HepG2 (cell line): ENCODE measurements around the gene TLE1. TPM values are rescaled to one million over a fixed set of nuclear protein-coding genes. Genes with fewer than 3 reads are reported as not detected.

Experiments
- DNMT1 ChIP-seq: sonication (generic); formaldehyde crosslinking; IDR thresholded peaks from 2 replicates; pipeline ENCODE4 v1.5.1; 2020; ENCODE audit warnings: mild to moderate bottlenecking, missing genetic modification reagents
- HDAC1 ChIP-seq: sonication (generic); formaldehyde crosslinking; IDR thresholded peaks from 2 replicates; pipeline ENCODE4 v1.5.1; 2020; ENCODE audit warnings: mild to moderate bottlenecking, missing genetic modification reagents
- KAT2B ChIP-seq: fragments of 150-350 bp; IDR thresholded peaks from 2 replicates; pipeline ENCODE4 v1.6.1; 2014; ENCODE audit warnings: low read depth, low read length, borderline replicate concordance
- KDM3A ChIP-seq: IDR thresholded peaks from 2 replicates; pipeline ENCODE4 v1.6.1; 2018; ENCODE audit warnings: low read depth, missing compliant biosample characterization
- KDM4B ChIP-seq: sonication (generic); formaldehyde crosslinking; IDR thresholded peaks from 2 replicates; pipeline ENCODE4 v1.4.0; 2020; ENCODE audit warnings: missing genetic modification reagents
- MTA1 ChIP-seq: sonication (generic); formaldehyde crosslinking; IDR thresholded peaks from 2 replicates; pipeline ENCODE4 v1.4.0; 2020; ENCODE audit warnings: missing genetic modification reagents, mild to moderate bottlenecking, borderline replicate concordance
- MTF1 ChIP-seq: sonication (generic); formaldehyde crosslinking; IDR thresholded peaks from 2 replicates; pipeline ENCODE4 v1.5.0; 2020; ENCODE audit warnings: missing genetic modification reagents
- NCOA1 ChIP-seq: sonication (generic); formaldehyde crosslinking; IDR thresholded peaks from 2 replicates; pipeline ENCODE4 v1.9.0; 2021; ENCODE audit warnings: missing genetic modification reagents
- NFIC ChIP-seq: IDR thresholded peaks from 2 replicates; pipeline ENCODE4 v1.6.1; 2012; ENCODE audit warnings: mild to moderate bottlenecking, low read length, inconsistent platforms
- RARG ChIP-seq: sonication (generic); formaldehyde crosslinking; IDR thresholded peaks from 2 replicates; pipeline ENCODE4 v1.4.0; 2020; ENCODE audit warnings: low read depth, mild to moderate bottlenecking, missing genetic modification reagents
- SMARCC2 ChIP-seq: fragments of 450-650 bp; IDR thresholded peaks from 2 replicates; pipeline ENCODE4 v1.6.1; 2017; ENCODE audit warnings: antibody characterized with exemption, mild to moderate bottlenecking
- SNAI1 ChIP-seq: sonication (generic); formaldehyde crosslinking; IDR thresholded peaks from 2 replicates; pipeline ENCODE4 v1.5.0; 2020; ENCODE audit warnings: mild to moderate bottlenecking, missing genetic modification reagents, borderline replicate concordance
- SP4 ChIP-seq: sonication (generic); formaldehyde crosslinking; IDR thresholded peaks from 2 replicates; pipeline ENCODE4 v1.8.1; 2023; ENCODE audit warnings: mild to moderate bottlenecking, missing genetic modification reagents
- SRF ChIP-seq: IDR thresholded peaks from 2 replicates; pipeline ENCODE4 v1.6.1; 2011; ENCODE audit warnings: mild to moderate bottlenecking, low read depth, low read length, moderate library complexity
- STAT5B ChIP-seq: sonication (generic); formaldehyde crosslinking; IDR thresholded peaks from 2 replicates; pipeline ENCODE4 v1.4.0; 2020; ENCODE audit warnings: missing genetic modification reagents
- YY1 ChIP-seq: IDR thresholded peaks from 2 replicates; pipeline ENCODE4 v1.6.1; 2011; ENCODE audit warnings: low read length, low read depth, moderate library complexity, mild to moderate bottlenecking; ENCODE audit not compliant: insufficient read depth, insufficient replicate concordance
- ZBTB21 ChIP-seq: sonication (generic); formaldehyde crosslinking; IDR thresholded peaks from 2 replicates; pipeline ENCODE4 v1.4.0; 2020; ENCODE audit warnings: missing genetic modification reagents
- ZNF501 ChIP-seq: sonication (generic); formaldehyde crosslinking; IDR thresholded peaks from 2 replicates; pipeline ENCODE4 v1.5.1; 2020; ENCODE audit warnings: mild to moderate bottlenecking, moderate library complexity, missing genetic modification reagents
- ZNF891 ChIP-seq: sonication (generic); formaldehyde crosslinking; IDR thresholded peaks from 2 replicates; pipeline ENCODE4 v1.5.0; 2020; ENCODE audit warnings: mild to moderate bottlenecking, missing genetic modification reagents
- polyA plus RNA-seq, 8 experiments: library from polyadenylated mRNA; depleted of rRNA in 3 of 8; stranded (reverse) in 7 of 8; unstranded in 1 of 8; fragments of >200 nt; fragmentation: Illumina TruSeq in 4 of 8; extraction: Trizol in 4 of 8; gene quantifications; 2 replicates each; pipeline versions ENCODE4 v1.2.1 to v1.2.3, GENCODE V29; 2011 to 2016; ENCODE audit warnings: low read depth in 4 of 8, missing spikeins in 1 of 8, mixed read lengths in 1 of 8; ENCODE audit not compliant: insufficient read depth in 1 of 8
- total RNA-seq, 5 experiments: library from RNA; depleted of rRNA; stranded (reverse); fragments of >200 nt; fragmentation: Illumina TruSeq; extraction: Trizol; gene quantifications; 2 replicates each; pipeline ENCODE4 v1.2.3, GENCODE V29; 2016; ENCODE audit warnings: low read depth in 1 of 5
- TF ChIP-seq, protein P1 (sequence below): IDR thresholded peaks from 2 replicates; pipeline ENCODE4 v1.6.1; 2012; ENCODE audit warnings: low read depth, low read length, improper control_type of control experiment
- TF ChIP-seq, protein P2 (sequence below): sonication (generic); formaldehyde crosslinking; IDR thresholded peaks from 2 replicates; pipeline ENCODE4 v1.4.0; 2020; ENCODE audit warnings: missing genetic modification reagents, borderline replicate concordance
- TF ChIP-seq, protein P3 (sequence below), 2 experiments: fragments of 450-650 bp in 1 of 2; sonication (generic) in 1 of 2; formaldehyde crosslinking; IDR thresholded peaks; 2 replicates each; pipeline versions ENCODE4 v1.5.0 to v1.8.0; 2020 to 2022; ENCODE audit warnings: mild to moderate bottlenecking in 1 of 2, missing genetic modification reagents in 1 of 2
- TF ChIP-seq, protein P4 (sequence below), 2 experiments: sonication (generic) in 1 of 2; formaldehyde crosslinking in 1 of 2; IDR thresholded peaks; 2 replicates each; pipeline versions ENCODE4 v1.4.0 to v1.6.1; 2018 to 2020; ENCODE audit warnings: missing genetic modification reagents in 2 of 2, borderline replicate concordance in 1 of 2, low read depth in 1 of 2, mild to moderate bottlenecking in 1 of 2, missing biosample characterization in 1 of 2

TLE1 gene
- total and polyA plus RNA-seq, 2 of the 13 experiments (the other 11 are each of a cell fraction or from before 2014, with no cell fraction given) = 35.9 to 109 TPM

DNA sequence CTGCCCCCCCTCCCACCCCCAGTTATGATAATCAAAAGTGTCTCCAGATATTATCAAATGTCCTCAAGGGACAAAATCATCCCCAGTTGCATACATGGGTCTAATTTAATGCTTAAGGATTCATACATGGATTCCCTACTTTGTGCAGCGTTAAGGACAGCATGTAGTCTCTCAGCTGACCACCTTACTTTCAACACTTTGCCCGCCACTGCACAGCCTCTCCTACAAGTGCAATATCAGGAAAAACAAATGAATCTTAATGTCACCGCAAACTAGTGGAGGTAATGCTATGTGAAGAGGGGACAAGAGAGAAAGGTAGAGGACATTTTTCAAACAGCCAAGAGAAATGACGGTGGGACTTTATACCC, 78.6 kb downstream of the TLE1 start (continued):
- 0 out of 2 replicates have a peak, but pooled peaks have one; percentile 1 for TF ChIP-seq SNAI1 (CRISPR knock-in tag)
- TF ChIP-seq YY1 = no peak
- TF ChIP-seq, protein P1, sequence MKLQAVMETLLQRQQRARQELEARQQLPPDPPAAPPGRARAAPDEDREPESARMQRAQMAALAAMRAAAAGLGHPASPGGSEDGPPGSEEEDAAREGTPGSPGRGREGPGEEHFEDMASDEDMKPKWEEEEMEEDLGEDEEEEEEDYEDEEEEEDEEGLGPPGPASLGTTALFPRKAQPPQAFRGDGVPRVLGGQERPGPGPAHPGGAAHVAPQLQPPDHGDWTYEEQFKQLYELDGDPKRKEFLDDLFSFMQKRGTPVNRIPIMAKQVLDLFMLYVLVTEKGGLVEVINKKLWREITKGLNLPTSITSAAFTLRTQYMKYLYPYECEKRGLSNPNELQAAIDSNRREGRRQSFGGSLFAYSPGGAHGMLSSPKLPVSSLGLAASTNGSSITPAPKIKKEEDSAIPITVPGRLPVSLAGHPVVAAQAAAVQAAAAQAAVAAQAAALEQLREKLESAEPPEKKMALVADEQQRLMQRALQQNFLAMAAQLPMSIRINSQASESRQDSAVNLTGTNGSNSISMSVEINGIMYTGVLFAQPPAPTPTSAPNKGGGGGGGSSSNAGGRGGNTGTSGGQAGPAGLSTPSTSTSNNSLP = 0 out of 2 replicates have a peak, but pooled peaks have one; percentile 3
- TF ChIP-seq SRF = no peak
- 0 out of 2 replicates have a peak, but pooled peaks have one; percentile 7 for TF ChIP-seq KDM3A (CRISPR knock-in tag)
- no peak for TF ChIP-seq ZBTB21 (CRISPR knock-in tag)
- no peak for TF ChIP-seq SMARCC2
- TF ChIP-seq STAT5B = no peak
- no peak for TF ChIP-seq MTA1
- no peak for TF ChIP-seq SP4 (CRISPR knock-in tag)
- no peak for TF ChIP-seq ZNF891 (CRISPR knock-in tag)
- no peak for TF ChIP-seq RARG (CRISPR knock-in tag)
- no peak for TF ChIP-seq HDAC1 (CRISPR knock-in tag)
- no peak for TF ChIP-seq DNMT1 (CRISPR knock-in tag)
- TF ChIP-seq NFIC = peak; percentile 37; the same call in 1 of the 2 replicates
- TF ChIP-seq, protein P2, sequence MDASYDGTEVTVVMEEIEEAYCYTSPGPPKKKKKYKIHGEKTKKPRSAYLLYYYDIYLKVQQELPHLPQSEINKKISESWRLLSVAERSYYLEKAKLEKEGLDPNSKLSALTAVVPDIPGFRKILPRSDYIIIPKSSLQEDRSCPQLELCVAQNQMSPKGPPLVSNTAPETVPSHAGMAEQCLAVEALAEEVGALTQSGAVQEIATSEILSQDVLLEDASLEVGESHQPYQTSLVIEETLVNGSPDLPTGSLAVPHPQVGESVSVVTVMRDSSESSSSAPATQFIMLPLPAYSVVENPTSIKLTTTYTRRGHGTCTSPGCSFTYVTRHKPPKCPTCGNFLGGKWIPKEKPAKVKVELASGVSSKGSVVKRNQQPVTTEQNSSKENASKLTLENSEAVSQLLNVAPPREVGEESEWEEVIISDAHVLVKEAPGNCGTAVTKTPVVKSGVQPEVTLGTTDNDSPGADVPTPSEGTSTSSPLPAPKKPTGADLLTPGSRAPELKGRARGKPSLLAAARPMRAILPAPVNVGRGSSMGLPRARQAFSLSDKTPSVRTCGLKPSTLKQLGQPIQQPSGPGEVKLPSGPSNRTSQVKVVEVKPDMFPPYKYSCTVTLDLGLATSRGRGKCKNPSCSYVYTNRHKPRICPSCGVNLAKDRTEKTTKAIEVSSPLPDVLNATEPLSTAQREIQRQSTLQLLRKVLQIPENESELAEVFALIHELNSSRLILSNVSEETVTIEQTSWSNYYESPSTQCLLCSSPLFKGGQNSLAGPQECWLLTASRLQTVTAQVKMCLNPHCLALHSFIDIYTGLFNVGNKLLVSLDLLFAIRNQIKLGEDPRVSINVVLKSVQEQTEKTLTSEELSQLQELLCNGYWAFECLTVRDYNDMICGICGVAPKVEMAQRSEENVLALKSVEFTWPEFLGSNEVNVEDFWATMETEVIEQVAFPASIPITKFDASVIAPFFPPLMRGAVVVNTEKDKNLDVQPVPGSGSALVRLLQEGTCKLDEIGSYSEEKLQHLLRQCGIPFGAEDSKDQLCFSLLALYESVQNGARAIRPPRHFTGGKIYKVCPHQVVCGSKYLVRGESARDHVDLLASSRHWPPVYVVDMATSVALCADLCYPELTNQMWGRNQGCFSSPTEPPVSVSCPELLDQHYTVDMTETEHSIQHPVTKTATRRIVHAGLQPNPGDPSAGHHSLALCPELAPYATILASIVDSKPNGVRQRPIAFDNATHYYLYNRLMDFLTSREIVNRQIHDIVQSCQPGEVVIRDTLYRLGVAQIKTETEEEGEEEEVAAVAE (CRISPR knock-in tag) = 0 out of 2 replicates have a peak, but pooled peaks have one; percentile 10
- TF ChIP-seq, protein P3, sequence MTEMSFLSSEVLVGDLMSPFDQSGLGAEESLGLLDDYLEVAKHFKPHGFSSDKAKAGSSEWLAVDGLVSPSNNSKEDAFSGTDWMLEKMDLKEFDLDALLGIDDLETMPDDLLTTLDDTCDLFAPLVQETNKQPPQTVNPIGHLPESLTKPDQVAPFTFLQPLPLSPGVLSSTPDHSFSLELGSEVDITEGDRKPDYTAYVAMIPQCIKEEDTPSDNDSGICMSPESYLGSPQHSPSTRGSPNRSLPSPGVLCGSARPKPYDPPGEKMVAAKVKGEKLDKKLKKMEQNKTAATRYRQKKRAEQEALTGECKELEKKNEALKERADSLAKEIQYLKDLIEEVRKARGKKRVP (CRISPR knock-in tag; IDR thresholded peaks at IDR 0.05) = 0 out of 4 replicates have a peak, but pooled peaks of 1 of the 2 experiments have one; percentile 7
- TF ChIP-seq, protein P4, sequence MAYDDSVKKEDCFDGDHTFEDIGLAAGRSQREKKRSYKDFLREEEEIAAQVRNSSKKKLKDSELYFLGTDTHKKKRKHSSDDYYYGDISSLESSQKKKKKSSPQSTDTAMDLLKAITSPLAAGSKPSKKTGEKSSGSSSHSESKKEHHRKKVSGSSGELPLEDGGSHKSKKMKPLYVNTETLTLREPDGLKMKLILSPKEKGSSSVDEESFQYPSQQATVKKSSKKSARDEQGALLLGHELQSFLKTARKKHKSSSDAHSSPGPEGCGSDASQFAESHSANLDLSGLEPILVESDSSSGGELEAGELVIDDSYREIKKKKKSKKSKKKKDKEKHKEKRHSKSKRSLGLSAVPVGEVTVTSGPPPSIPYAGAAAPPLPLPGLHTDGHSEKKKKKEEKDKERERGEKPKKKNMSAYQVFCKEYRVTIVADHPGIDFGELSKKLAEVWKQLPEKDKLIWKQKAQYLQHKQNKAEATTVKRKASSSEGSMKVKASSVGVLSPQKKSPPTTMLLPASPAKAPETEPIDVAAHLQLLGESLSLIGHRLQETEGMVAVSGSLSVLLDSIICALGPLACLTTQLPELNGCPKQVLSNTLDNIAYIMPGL (CRISPR knock-in tag; IDR thresholded peaks at IDR 0.05; ENCODE audit: borderline replicate concordance in 1 of 2, low read depth in 1 of 2) = 0 out of 4 replicates have a peak, but pooled peaks of 1 of the 2 experiments have one; percentile 28
- TF ChIP-seq ZNF501 (CRISPR knock-in tag) = no peak
- no peak for TF ChIP-seq KDM4B (CRISPR knock-in tag)
- no peak for TF ChIP-seq KAT2B
- TF ChIP-seq NCOA1 (CRISPR knock-in tag) = no peak
- no peak for TF ChIP-seq MTF1 (CRISPR knock-in tag)
